Activated CD4-positive, alpha-beta T cell treated with anti-CD3 and anti-CD28 coated beads, Interleukin-2, amount 50 U/mL, for 48 hours (primary cell): ENCODE data around the gene SKA2.
"Not testable (repeated sequence)": the region's sequence is repeated elsewhere in the genome, so short reads cannot be mapped to it uniquely, and the experiment has no call there.

Experiments
- DNase-seq, 2 experiments: peaks; one replicate each; pipeline ENCODE4 v3.0.0-alpha.2; 2020

SKA2 gene

DNA sequence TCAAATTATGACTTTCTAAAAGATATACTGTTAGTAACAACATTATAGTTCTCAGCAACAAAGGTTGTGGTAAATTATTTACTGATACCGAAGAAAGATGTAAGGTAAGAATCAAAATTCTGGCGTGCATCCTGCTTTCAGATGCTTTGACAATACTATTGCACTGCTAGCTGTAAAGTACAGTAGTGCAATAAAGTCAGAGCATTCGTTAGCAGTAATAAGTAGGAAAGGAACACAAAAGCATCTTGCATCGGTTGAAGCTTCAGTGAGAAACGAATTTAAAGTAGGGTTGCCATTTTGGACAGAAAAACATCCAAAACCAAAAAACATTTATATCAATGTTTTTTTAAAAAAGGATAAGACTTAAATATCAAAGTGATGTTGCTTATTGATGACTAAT is 4.0 kb downstream of the SKA2 start:
- DNase-seq, result no peak

DNA sequence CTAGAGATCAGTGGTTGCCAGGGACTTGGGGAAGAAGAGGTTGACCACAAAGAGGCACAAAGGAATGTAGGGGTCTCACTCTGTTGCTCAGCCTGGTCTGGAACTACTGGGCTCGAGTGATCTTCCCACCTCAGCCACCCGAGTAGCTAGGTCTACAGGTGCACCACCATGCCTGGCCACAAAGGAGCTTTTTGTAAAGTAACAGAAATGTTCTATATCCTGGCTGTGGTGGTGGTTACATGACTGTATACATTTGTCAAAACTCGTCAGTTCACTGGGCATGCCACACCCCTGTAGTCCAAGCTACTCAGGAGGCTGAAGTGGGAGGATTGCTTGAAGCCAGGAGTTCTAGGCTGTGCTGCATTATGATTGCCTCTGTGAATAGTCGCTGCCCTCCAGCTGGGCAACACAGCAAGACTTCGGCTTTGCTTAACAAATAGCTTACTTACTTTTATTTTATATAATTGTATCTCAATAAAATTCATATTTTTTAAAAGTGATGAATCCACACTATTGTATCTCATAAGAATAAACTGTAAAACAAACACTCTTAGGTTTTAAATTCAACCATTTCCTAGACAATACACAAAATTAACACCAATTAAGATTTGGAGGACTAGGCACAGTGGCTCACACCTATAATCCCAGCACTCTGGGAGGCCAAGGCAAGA is 5.0 kb downstream of the SKA2 start:
- no peak for DNase-seq

DNA sequence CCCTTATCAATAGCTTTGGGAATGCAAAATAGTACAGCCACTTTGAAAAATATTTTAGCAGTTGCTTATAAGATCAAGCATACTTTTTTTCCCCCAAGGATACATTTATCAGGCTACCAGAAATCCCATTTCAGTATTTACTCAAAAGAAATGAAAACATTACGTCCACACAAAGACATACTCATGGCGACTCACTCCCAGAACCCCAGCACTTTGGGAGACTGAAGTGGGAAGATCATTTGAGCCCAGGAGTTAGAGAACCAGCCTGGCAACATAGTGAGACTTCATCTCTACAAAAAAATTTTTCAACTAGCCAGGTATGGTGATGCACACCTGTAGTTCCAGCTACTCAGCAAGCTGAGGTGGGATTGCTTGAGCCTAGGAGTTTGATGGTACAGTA is 5.9 kb downstream of the SKA2 start:
- no peak for DNase-seq

DNA sequence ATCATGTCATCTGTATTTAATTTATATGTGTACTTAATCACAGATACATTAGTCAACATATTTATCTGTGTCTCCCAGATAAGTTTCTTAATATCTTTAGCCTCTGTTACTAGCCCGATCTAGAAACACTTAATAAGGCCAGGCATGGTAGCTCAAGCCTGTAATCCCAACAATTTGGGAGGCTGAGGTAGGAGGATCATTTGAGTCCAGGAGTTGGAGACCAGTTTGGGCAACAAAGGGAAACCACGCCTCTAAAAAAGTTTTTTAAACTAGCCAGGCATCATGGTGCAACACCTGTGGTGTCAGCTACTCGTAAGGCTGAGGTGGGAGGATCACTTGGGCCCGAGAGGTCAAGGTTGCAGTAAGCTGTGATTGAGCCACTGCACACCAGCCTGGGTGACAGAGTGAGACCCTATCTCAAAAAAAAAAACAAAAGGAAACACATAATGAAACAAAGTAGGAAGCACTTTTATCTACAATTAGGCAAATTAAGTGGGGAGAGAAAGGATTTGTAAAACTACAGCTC is 9.4 kb downstream of the SKA2 start:
- no peak for DNase-seq

DNA sequence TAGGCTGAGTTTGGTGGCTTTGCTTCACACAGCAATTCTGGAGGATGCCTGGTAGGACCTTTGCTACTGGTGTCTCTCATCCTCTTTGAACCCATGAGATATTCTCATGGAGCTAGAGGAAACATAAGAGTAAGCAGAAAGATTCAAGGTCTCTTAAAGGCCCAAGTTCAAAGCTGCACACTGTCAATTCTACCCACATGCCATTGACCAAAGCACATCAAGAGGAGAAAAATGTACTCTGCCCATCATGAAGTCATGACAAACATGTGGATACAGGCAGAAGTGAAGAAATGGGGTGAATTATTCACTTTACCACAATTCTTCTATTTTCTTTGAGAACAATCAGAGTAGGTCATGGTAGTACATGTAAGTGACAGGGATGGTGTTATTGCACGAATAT is 13.1 kb downstream of the SKA2 start:
- DNase-seq, result no peak

DNA sequence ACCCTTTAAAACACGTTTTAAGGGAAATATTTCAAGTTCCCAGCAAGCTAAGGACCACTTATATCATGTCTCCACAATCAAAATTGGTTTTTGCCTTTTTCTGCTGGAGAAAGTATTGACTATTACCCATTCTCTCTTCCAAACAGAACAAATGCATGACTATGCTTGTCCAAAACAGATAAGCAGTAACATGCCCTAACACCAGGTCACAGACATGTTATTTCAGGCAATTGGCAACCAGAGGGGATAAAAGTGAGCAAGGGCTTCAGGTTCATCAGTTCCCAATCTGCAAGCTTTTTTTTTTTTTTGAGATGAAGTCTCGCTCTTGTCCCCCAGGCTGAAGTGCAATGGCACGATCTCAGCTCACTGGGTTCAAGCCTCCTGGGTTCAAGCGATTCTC is 15.0 kb downstream of the SKA2 start:
- no peak for DNase-seq

DNA sequence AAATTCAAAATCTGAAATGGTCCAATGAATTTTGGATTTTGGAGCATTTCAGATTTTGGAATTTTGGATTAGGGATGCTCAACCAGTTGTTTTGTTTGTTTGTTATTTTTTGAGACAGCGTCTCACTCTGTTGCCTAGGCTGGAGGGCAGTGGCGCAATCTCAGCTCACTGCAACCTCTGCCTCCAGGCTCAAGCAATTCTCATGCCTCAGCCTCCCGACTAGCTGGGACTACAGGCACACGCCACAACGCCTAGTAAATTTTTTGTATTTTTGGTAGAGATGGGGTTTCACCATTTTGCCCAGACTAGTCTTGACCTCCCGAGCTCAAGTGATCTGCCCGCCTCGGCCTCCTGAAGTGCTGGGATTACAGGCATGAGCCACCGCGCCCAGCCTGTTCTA is 16.6 kb downstream of the SKA2 start:
- not testable (repeated sequence) for DNase-seq

DNA sequence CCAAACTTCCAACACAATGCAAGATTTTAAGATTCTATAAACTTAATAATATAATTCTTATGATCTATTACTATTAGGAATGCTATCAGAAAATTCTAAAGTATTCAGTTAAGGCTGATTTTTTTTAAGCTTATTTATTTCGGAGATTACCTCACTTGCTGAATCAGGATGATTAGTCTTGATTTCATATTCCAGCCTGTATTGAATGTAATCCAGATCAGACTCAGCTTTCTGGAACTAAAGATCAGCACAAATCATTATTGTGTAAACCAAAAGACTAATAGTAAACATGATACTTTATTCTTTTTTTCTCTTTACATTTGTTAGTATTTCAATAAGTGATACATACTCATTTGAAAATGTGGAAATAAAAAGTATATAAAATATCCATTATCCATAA is 23.9 kb downstream of the SKA2 start:
- DNase-seq, result no peak

DNA sequence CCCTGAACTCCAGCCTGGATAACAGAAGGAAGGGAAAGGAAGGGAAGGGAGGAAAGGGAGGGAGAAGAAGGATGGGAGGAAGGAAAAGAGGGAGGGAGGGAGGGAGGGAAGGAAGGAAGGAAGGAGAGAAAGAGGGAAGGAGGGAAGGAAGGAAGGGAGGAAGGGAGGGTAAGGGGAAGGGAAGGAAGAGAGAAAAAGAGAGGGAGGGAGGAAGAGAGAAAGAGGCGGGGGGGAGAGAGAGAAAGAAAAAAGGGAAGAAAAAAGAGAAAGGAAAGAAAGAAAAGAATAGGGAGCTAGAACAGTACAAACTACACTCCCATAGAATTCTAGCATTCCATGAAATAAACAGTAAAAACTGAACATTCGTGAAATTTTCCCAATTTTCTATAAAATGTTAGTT is 25.2 kb downstream of the SKA2 start:
- no peak for DNase-seq

DNA sequence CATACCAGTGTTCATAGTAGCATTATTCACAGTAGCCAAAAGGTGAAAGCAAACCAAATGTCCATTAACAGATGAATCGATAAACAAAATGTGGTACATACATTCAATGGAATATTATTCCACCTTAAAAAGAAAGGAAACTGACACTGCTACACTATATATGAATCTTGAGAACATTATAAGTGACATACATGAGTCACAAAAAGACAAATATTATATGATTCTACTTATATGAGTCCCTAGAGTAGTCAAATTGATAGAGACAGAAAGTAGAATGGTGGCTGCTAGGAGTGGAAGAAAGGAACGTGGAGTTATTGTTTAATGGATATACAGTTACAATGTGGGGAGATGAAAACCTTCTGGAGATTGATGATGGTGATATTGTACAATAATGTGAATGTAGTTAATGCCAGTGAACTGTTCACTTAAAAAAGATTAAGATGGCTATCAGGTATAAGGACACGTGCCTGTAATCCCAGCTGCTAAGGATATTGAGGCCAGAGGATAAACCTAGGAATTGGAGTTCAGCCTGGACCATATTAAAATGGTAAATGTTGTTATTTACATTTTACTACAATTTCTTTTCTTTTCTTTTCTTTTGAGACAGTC is 28.1 kb downstream of the SKA2 start:
- DNase-seq, result no peak

DNA sequence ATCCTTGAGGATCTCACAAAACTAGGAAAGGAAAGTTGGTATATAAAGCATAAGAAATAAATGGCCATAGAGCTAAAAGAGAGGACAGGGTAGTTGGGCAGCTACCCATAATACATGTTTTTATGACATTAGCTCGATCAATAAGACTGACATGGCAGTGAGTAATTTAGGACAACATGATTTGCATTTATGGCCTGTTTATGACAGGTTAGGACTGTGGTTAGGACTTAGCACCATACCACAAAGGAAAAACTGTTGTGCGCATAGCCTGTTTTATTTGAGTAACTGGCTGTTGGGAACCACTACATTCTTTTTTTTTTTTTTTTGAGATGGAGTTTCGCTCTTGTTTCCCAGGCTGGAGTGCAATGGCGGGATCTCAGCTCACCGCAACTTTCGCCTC is 30.3 kb downstream of the SKA2 start:
- DNase-seq, result no peak

DNA sequence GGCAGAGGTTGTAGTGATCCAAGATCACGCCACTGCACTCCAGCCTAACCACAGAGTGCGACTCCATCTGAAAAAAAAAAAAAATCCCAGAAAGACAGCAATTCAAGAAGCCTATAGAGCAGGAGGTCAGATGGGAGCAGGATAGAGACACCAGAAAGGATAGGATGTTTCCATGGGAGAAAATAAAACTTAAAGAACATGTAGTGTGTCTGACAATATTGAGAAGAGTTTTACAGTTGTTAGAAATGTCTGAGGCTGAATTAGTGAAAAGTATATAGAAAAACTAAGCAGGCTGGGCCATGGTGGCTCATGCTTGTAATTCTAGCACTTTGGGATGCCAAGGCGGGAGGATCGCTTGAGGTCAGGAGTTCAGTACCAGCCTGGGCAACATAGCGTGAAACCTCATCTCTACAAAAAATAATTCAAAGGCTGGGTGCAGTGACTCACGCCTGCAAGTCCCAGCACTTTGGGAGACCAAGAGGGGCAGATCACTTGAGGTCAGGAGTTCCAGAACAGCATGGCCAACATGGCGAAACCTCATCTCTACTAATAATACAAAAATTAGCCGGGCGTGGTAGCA is 33.0 kb downstream of the SKA2 start:
- DNase-seq, result no peak

DNA sequence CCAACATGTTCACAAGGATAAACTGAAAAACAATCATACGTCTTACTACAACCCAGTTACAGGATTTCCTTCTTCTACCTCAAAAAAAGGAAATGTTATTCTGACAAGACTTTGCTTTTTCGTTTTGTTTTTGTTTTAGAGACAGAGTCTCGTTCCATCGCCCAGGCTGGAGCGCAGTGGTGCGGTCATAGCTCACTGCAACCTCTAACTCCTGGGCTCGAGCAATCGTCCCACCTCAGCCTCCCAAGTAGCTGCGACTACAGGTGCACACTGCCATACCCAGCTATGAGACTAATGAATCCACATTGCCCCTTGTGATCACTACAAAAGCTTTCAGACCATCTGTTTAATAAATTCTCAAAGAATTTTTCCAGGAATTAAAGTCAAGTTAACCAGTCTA is 39.5 kb downstream of the SKA2 start:
- no peak for DNase-seq

DNA sequence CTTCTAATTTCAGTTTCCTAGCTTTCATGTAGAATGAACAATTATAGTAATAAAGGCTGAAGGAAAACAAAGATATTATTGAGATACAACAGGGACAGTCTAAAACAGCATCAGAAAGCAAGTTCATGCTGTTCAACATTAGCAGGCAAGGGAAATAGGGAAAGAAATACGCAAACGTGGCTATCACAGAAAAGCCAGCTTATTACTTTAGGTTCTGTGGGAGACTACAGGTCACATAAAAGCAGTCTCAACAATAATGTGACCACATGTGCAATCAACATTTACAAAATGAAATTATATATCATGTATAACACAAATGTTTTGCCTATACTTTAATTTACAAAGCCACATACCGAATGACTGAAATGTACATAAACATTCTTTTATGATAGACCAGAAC is 43.4 kb downstream of the SKA2 start:
- DNase-seq, result no peak

DNA sequence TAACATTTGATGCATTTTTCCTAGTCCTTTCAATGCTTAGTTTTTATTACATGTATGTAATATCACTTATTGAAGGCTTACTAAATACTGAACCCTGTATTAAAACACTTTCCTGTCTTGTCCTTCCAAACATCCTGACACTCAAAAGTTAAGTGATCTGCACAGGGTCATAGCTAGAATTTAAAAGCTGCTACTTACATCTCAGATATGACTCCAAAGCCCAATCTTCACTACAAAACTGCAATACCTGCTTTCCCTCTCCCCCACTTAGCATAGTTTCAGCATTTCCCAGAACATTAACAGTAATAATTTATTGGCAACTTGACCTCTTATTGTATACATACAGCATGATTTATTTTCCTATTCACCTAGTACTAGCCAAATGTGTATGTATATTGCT is 44.0 kb downstream of the SKA2 start:
- DNase-seq, result no peak

DNA sequence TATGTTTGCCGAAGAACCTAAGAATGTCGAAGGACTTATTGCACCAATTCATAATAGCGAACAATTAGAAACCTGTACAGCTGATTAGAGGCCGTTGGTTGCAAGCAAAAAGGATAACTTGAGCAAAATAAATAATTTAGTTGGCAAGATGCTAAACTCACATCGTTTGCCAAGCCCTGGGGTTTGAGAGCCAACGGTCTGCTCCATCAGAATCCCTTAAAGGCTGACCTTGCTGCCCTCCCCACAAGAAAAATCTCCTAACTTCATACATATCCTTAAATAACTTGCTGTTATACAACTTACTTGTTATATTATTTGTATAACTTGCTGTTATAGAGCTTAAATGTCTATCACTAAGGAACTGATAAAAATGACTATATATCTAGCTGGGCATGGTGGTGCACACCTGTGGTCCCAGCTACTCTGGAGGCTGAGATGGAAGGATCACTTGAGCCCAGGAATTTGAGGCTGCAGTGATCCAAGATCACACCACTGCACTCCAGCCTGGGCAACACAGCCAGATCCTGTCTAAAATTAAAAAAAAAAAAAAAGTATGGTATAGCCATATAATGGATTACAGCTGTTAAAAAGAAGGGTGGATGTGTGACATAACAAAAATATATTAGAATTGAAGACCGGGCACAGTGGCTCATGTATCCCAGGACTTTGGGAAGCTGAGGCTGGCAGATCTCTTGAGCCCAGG is 46.4 kb downstream of the SKA2 start:
- no peak for DNase-seq

DNA sequence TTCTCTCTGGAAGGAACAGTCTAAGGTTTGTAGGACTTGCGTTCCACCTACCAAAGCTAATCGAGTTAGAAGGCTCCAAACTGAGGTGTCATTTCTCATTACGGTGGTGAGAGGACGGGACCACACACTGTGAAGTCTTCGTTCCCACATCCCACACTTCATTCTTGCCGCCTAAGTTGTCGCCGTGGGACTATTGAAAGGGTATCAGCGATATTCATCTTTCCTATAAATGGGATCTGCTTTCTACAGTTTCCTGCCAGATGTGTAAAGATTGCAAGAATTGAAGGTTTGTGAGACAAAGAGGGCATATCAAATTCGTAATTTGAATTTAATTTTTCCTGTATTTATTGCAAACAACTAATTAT is 47.7 kb downstream of the SKA2 start:
- no peak for DNase-seq

DNA sequence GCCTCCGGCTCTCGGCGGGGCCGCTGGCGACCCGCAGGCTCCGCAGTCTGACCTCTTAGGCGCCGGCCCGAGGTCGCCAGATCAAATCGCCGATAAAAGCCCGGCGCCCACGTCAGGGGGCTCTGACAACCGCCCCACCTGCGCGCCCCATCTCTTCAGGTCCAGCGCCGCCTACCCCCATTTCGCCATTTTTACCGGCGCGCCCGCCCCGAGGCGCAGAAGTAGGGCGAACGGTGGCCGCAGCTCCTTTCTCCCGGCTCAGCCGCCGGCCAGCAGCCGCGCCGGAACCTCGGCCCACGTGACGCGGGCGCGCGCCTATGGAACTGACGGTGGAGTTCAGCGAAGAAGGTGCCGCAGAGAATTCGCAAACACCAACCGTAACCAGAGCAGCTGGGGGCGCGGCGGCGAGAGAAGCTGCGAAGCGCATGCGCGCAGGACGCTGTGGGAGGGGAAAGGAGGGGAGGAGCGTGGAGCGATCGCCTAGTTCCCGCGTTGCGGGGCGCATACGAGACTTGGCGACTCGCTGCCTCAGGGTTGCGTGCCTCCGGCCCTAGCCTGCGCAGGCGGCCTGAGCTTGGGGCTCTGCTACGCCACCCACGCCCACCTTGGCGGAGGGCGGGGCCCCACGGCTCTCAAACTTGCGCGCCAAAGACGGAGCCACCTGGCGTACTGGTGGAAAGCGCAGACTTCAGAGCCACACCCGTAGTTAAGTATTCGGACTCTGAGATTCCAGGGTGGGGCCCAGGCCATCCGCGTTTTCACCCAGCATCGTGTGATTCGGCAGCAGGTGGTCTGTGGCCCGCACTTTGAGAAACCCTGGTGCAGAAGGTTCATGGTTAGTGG is 48.3 kb downstream of the SKA2 start, which contains the start of gene TRIM37:
Gene TRIM37, minus strand, starts transcription at position 418 of the 843 bp plus-strand sequence. CDS start 419 bp downstream, outside the sequence.
- DNase-seq, result peak; percentile 98

DNA sequence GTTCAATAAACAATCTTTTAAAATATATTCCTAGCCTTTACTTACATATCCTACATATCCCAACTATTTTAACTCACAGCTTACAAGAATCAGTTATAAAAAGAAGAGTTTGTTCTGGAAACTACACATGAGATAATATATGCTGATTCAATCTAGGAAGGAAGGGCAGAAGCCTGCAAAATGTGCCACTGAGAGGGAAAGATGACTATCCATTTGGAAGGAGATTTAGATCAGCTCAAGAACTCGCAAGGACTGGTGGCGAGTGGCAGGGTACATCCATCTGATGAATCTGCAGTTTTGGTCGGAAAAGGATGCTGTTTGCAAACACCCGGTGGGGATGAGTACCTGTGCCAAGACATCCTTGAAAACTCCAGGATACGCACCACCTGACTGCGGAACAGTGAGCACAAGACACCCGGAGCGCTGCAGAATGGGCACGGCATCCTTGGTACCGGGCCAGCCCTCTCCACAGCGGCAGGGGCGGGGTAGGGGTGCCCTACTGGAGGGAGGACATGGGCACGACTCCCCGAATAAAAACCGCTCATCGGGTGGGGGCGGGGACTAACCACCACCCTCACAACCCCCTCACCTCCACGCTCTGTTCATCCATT is 49.0 kb downstream of the SKA2 start:
- DNase-seq, result peak; percentile 69 to 75

DNA sequence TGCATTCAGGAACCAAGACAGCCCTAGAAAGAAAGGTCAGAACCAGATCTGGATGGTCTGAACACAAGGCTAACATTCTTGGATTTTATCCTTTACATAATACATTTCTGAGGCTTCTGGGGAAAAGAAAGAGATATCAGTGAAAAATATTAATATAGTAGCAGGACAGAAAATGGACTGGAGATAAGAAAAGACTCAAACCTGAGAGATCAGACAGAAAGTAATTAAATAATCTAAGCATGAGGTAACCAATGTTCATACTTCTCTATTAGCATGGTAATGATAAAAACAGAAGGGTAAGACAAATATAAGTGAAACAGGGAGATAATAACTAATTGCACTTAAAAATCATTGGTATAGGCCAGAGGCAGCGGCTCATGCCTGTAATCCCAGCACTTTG is 53.8 kb downstream of the SKA2 start:
- no peak for DNase-seq

DNA sequence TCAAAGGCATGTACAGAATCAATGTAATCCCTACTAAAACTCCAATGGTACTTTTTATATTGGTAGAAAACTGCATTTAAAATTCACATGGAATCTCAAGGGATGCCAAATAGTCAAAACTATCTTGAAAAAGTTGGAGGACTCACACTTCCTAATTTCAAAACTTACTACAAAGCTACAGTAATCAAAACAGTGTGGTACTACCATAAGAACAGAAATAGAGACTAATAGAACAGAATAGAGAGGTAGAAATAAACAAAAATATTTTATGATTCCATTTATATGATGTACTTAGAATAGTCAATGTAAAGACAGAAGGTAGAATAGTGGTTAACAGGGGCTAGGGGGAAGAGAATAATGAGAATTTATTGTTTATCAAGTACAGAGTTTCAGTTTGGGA is 57.1 kb downstream of the SKA2 start:
- no peak for DNase-seq

DNA sequence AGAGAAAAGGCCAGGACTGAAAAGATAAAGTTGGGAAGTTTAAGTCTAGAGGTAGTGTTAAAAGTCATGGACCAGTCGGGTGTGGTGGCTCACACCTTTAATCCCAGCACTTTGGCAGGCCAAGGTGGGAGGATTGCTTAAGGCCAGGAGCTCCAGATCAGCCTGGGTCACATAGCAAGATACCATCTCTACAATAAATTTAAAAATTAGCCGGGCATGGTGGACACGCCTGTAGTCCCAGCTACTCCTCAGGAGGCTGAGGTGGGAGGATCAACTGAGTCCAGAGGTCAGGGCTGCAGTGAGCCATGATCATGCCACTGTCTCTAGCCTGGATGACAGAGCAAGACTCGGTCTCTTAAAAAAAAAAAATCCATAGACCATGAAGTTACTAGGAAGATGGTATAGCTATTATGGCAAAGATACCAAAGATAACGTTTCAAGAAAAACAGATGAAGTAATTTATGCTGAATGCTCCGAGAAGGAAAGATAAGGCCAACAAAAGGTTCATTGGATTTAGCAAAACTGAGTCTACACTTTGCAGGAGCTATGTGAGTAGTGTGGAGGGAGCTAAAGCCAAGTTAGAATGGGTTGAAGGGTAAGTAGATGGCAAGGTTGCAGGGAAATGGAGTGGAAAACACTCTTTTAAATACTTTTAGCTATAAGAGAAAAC is 60.0 kb downstream of the SKA2 start:
- DNase-seq, result no peak
